AG04450 (cell line): Measurements from ENCODE around the gene EPS15. TPM values are rescaled to one million over a fixed set of nuclear protein-coding genes. Genes with fewer than 3 reads are reported as not detected.
"Not testable (repeated sequence)": the region's sequence is repeated elsewhere in the genome, so short reads cannot be mapped to it uniquely, and the experiment has no call there.

Experiments used
- CTCF ChIA-PET: fragments of 300-600, 350-600 bp; formaldehyde crosslinking; extraction: SDS; loops from one replicate; lab custom pipeline; 2022; ENCODE audit warnings: antibody characterized with exemption, inconsistent platforms; lab: Charles Lee
- POLR2A ChIA-PET: fragments of 350-600 bp; formaldehyde crosslinking; extraction: SDS; loops from one replicate; lab custom pipeline; 2021; ENCODE audit warnings: antibody characterized with exemption, inconsistent platforms; lab: Yijun Ruan, JAX
- DNase-seq: peaks from one replicate; pipeline ENCODE4 v3.0.0-alpha.2; 2011; ENCODE audit warnings: low read depth, low spot score
- H3K27ac ChIP-seq: one replicate; pipeline ENCODE4 v1.5.1; 2012; ENCODE audit warnings: low read depth, low read length, control low read depth
- H3K27me3 ChIP-seq: one replicate; pipeline ENCODE4 v1.6.0; 2012; ENCODE audit warnings: low read length; ENCODE audit not compliant: control insufficient read depth, insufficient read depth
- H3K4me3 ChIP-seq: 2 replicates; pipeline ENCODE4 v1.5.1; 2011; ENCODE audit warnings: mild to moderate bottlenecking, low read depth, low read length, control low read depth
- H3K9me3 ChIP-seq: 2 replicates; pipeline ENCODE4 v1.5.1; 2012; ENCODE audit warnings: low read length; ENCODE audit not compliant: control insufficient read depth, insufficient read depth
- polyA plus RNA-seq: library from polyadenylated mRNA; depleted of rRNA; stranded (reverse); fragments of >200 nt; gene quantifications from 2 replicates; pipeline ENCODE4 v1.2.3, GENCODE V29; 2011
- TF ChIP-seq, protein P1 (sequence below): IDR thresholded peaks from 2 replicates; pipeline ENCODE4 v1.5.1; 2011; ENCODE audit warnings: low read depth, low read length, control low read depth, inconsistent platforms

EPS15 gene
- polyA plus RNA-seq, 1 experiment: 55.4 TPM

- no peak overlapping the region for H3K4me3 ChIP-seq
- ChIA-PET CTCF (interaction anchor here (0.7 to 1.9 kb wide), 2 partner anchors 28 to 87 kb away, joined by 4 read pairs; no protein-coding TSS in a partner anchor), POLR2A (interaction anchor here (0.6 to 1.3 kb wide), 4 partner anchors 12 to 180 kb away, joined by 3 to 10 read pairs (median 6); partner anchors contain the start of gene EPS15)
- H3K27me3 ChIP-seq: no peaks in the 10 kb centered on the region
- DNase-seq: peak; percentile 46
- H3K27ac ChIP-seq: no peak overlapping the region
- TF ChIP-seq, protein P1, sequence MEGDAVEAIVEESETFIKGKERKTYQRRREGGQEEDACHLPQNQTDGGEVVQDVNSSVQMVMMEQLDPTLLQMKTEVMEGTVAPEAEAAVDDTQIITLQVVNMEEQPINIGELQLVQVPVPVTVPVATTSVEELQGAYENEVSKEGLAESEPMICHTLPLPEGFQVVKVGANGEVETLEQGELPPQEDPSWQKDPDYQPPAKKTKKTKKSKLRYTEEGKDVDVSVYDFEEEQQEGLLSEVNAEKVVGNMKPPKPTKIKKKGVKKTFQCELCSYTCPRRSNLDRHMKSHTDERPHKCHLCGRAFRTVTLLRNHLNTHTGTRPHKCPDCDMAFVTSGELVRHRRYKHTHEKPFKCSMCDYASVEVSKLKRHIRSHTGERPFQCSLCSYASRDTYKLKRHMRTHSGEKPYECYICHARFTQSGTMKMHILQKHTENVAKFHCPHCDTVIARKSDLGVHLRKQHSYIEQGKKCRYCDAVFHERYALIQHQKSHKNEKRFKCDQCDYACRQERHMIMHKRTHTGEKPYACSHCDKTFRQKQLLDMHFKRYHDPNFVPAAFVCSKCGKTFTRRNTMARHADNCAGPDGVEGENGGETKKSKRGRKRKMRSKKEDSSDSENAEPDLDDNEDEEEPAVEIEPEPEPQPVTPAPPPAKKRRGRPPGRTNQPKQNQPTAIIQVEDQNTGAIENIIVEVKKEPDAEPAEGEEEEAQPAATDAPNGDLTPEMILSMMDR: no peak
- no peaks in the 10 kb centered on the region for H3K9me3 ChIP-seq
Measured at GRCh38 chr1:51506537-51506936, 12.5 kb downstream of the EPS15 start.

DNA sequence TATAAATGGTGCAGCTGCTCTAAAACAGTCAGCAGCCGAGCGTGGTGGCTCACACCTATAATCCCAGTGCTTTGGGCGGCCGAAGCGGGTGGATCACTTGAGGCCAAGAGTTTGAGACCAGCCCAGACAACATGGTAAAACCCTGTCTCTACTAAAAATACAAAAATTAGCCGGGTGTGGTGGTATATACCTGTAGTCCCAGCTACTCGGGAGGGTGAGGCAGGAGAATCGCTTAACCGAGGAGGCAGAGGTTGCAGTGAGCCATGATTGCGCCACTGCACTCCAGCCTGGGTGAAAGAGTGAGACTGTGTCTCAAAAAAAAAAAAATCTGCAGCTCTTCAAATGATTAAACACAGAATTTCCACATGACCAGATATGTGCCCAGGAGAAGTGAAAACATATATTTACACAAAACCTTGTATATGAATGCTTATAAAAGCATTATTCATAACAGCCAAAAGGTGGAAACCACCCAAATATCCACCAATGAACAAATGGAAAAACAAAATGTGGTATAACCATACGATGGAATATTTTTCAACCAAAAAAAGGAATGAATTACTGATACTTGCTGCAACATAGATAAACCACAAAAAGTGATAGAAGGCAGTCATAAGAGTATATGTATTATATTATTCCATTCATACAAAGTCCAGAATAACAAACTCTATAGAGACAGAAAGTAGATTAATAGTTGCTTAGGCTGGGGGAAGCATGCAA, 14.1 kb downstream of the EPS15 start:
- POLR2A ChIA-PET: no interaction called here
- Histone ChIP-seq H3K4me3 (no peak overlapping the region), H3K27ac (no peak overlapping the region), H3K9me3 (no peaks in the 10 kb centered on the region), H3K27me3 (no peaks in the 10 kb centered on the region)
- TF ChIP-seq, protein P1: no peak
- CTCF ChIA-PET: interaction anchor here (1.9 kb wide), 1 partner anchor 30 kb away, joined by 4 read pairs; no protein-coding TSS in a partner anchor
- DNase-seq: no peak

DNA sequence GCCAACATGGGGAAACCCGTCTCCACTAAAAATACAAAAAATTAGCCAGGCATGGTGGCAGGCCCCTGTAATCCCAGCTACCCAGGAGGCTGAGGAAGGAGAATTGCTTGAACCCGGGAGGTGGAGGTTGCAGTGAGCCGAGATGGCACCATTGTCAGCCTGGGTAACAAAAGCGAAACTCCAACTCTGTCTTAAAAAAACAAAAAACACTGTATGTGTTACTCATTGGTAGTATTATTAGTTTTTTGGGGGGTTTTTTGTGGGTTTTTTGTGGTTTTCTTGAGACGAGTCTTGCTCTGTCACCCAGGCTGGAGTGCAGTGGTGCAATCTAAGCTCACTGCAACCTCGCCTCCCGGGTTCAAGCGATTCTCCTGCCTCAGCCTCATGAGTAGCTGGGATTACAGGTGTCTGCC, 17.8 kb downstream of the EPS15 start:
- H3K27ac ChIP-seq, H3K27me3 ChIP-seq, H3K9me3 ChIP-seq, POLR2A ChIA-PET, CTCF ChIA-PET, H3K4me3 ChIP-seq, DNase-seq: not testable (repeated sequence)

GRCh38 chr1:51499694-51500093, 19.4 kb downstream of the EPS15 start:
- H3K27me3 ChIP-seq: no peaks in the 10 kb centered on the region
- H3K9me3 ChIP-seq: no peaks in the 10 kb centered on the region
- no peak overlapping the region for H3K27ac ChIP-seq
- TF ChIP-seq, protein P1: no peak
- CTCF ChIA-PET: no interaction called here
- no peak overlapping the region for H3K4me3 ChIP-seq
- no peak for DNase-seq
- POLR2A ChIA-PET: no interaction called here

DNA sequence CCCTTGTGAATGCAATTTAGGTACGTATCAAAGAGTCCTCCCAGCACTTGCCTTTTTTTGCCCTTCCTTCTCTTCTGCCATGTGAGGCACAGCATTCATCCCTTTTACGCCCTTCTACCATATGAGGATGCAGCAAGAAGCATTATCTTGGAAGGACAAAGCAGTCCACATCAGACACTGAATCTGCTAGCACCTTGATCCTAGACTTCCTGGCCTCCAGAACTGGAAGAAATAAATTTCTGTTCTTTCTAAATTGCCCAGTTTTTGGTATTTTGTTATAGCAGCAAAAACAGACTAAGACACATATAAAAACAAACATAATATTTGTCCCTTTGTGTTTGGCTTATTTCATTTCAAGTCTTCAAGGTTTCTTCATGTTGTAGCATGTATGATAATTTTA, 20.1 kb downstream of the EPS15 start:
- no peaks in the 10 kb centered on the region for H3K27me3 ChIP-seq

More for the DNA sequence above, 20.1 kb downstream of the EPS15 start:
- TF ChIP-seq, protein P1: no peak
- H3K9me3 ChIP-seq: no peaks in the 10 kb centered on the region
- CTCF ChIA-PET: no interaction called here
- POLR2A ChIA-PET: no interaction called here
- H3K4me3 ChIP-seq: no peak overlapping the region
- no peak for DNase-seq
- no peak overlapping the region for H3K27ac ChIP-seq
